Keratinocyte (primary cell): Measurements from ENCODE around the gene MGAM2. TPM values are rescaled to one million over a fixed set of nuclear protein-coding genes. Genes with fewer than 3 reads are reported as not detected.

Source experiments
- DNase-seq: peaks from one replicate; pipeline ENCODE4 v3.0.0-alpha.2; 2011; ENCODE audit warnings: low read depth, missing footprints, low spot score
- FAIRE-seq: peaks from 2 replicates; lab custom pipeline; 2011; peaks lifted over from hg19 to GRCh38; lab: Jason Lieb, UNC
- H2AFZ ChIP-seq: 2 replicates; pipeline ENCODE4 v1.6.0; 2012; ENCODE audit warnings: low read length, control low read depth, inconsistent platforms; ENCODE audit not compliant: control insufficient read depth
- H3K27ac ChIP-seq: 2 replicates; pipeline ENCODE4 v1.5.1; 2011; ENCODE audit warnings: low read length; ENCODE audit not compliant: control insufficient read depth, insufficient read depth
- H3K27me3 ChIP-seq: 3 replicates; pipeline ENCODE4 v1.6.0; 2011; ENCODE audit warnings: low read length; ENCODE audit not compliant: control insufficient read depth, insufficient read depth; ENCODE audit errors: extremely low read depth
- H3K36me3 ChIP-seq, 2 experiments: 2 replicates in 1 of 2; 3 replicates in 1 of 2; pipeline ENCODE4 v1.5.1; 2011; ENCODE audit warnings: low read length in 2 of 2, mild to moderate bottlenecking in 1 of 2; ENCODE audit not compliant: control insufficient read depth in 2 of 2, insufficient read depth in 2 of 2; ENCODE audit errors: extremely low read depth in 1 of 2
- H3K4me1 ChIP-seq: 3 replicates; pipeline ENCODE4 v1.5.1; 2011; ENCODE audit warnings: low read length; ENCODE audit not compliant: control insufficient read depth, insufficient read depth; ENCODE audit errors: extremely low read depth
- H3K4me2 ChIP-seq: 3 replicates; pipeline ENCODE4 v1.6.0; 2011; ENCODE audit warnings: low read depth, low read length; ENCODE audit not compliant: control insufficient read depth, insufficient read depth; ENCODE audit errors: extremely low read depth
- H3K4me3 ChIP-seq, 3 experiments: fragments of 200-600 bp in 1 of 3; sonication (generic) in 1 of 3; 2 replicates in 2 of 3; 3 replicates in 1 of 3; pipeline ENCODE4 v1.5.1; 2011 to 2016; ENCODE audit warnings: low read length in 3 of 3, mild to moderate bottlenecking in 3 of 3, control low read depth in 2 of 3, inconsistent platforms in 1 of 3, low read depth in 1 of 3, mixed read lengths in 1 of 3, mixed run types in 1 of 3, moderate library complexity in 1 of 3; ENCODE audit not compliant: control insufficient read depth in 2 of 3, insufficient read depth in 2 of 3; ENCODE audit errors: extremely low read depth in 1 of 3
- H3K79me2 ChIP-seq: 2 replicates; pipeline ENCODE4 v1.6.0; 2012; ENCODE audit warnings: low read length; ENCODE audit not compliant: control insufficient read depth, insufficient read depth
- H3K9ac ChIP-seq: 3 replicates; pipeline ENCODE4 v1.6.0; 2011; ENCODE audit warnings: low read length; ENCODE audit not compliant: control insufficient read depth, insufficient read depth; ENCODE audit errors: extremely low read depth
- H3K9me1 ChIP-seq: 3 replicates; pipeline ENCODE4 v1.6.0; 2011; ENCODE audit warnings: low read length; ENCODE audit not compliant: control insufficient read depth, insufficient read depth; ENCODE audit errors: extremely low read depth
- H3K9me3 ChIP-seq: 2 replicates; pipeline ENCODE4 v1.5.1; 2012; ENCODE audit warnings: low read depth, low read length; ENCODE audit not compliant: control insufficient read depth
- H4K20me1 ChIP-seq: 3 replicates; pipeline ENCODE4 v1.6.0; 2011; ENCODE audit warnings: low read length; ENCODE audit not compliant: control insufficient read depth, insufficient read depth; ENCODE audit errors: extremely low read depth
- CTCF ChIP-seq, 3 experiments: IDR thresholded peaks in 1 of 3; conservative IDR thresholded peaks in 1 of 3; optimal IDR thresholded peaks in 1 of 3; 2 replicates in 2 of 3; 3 replicates in 1 of 3; pipeline versions ENCODE3 to v1.5.1; 2011; ENCODE audit warnings: low read length in 3 of 3, mild to moderate bottlenecking in 3 of 3, moderate library complexity in 2 of 3, control low read depth in 1 of 3, inconsistent platforms in 1 of 3; ENCODE audit not compliant: insufficient read depth in 2 of 3; ENCODE audit errors: extremely low read depth in 1 of 3
- EZH2 ChIP-seq: IDR thresholded peaks from one replicate; pipeline ENCODE4 v1.6.1; 2012; ENCODE audit warnings: inconsistent platforms, mild to moderate bottlenecking, low read length, moderate library complexity
- dilution Hi-C: fragments of 300-500 bp; cut with MboI; formaldehyde crosslinking; loops from one replicate; pipeline ENCODE4 v1.7.0; 2020; ENCODE audit warnings: low sequenced_read_pairs; ENCODE audit not compliant: extremely low pct_ligation_motif_present
- polyA plus RNA-seq, 5 experiments: library from polyadenylated mRNA; depleted of rRNA in 3 of 5; stranded (reverse) in 3 of 5; stranded (forward) in 1 of 5; unstranded in 1 of 5; fragments of >200 nt; gene quantifications; 1 replicate in 1 of 5; 2 replicates in 3 of 5; 3 replicates in 1 of 5; pipeline versions ENCODE4 v1.2.1 to v1.2.3, GENCODE V29; 2011 to 2012; ENCODE audit warnings: missing spikeins in 2 of 5, low read depth in 1 of 5, low replicate concordance in 1 of 5

The MGAM2 gene
- polyA plus RNA-seq, 1 donor (not counting 4 experiments of a cell fraction or from before 2014, with no cell fraction given): 0.04 TPM

DNA sequence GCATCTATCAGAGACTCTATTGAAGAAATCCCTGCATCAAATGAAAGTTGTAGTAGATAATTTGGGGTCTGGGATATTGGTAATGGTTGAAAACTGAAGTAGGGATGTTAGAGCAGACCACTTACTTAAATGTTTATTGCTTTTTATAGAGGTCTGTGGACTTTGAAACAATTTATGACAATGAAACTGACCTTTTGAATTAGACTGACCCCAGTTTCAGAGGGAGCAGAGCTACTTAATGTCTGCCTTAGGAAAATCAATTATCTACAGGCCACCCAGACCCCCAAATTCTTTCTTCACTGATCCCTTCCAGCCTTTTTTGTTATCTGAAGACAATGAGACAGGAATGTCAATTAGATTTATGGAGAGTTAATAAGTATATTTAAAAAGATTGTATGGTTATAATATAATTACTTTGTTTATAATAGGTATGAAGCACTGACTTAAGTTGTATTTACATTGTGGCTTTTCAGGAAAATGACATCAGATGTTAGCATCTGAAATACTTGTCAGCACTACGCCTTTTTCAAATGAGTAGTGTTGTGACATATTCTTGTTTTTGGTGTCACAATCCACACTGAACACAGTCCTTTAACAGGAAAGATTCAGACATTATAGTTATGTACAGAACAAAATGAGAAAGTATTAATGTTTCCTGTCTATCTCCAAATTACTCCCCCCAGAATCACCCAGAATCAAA lies 13.9 kb downstream of the MGAM2 start:
- no peaks in the 10 kb centered on the region for H3K27me3 ChIP-seq
- FAIRE-seq (no peak), DNase-seq (no peak)
- no peaks in the 10 kb centered on the region for H3K36me3 ChIP-seq
- no peaks in the 10 kb centered on the region for H3K9me3 ChIP-seq
- dilution Hi-C loops: no loop called here
- no peak overlapping the region for H3K4me3 ChIP-seq
- TF ChIP-seq EZH2 (no peak), CTCF (optimal IDR thresholded peaks at IDR 0.05 in 1 of 3, IDR thresholded peaks at IDR 0.05 in 1 of 3, conservative IDR thresholded peaks at IDR 0.05 in 1 of 3; ENCODE audit: extremely low read depth in 1 of 3, insufficient read depth in 2 of 3, low read length in 3 of 3) (no peak)
- H2AFZ ChIP-seq: no peak overlapping the region
- H3K9me1 ChIP-seq: no peaks in the 10 kb centered on the region
- H3K27ac ChIP-seq: no peak overlapping the region
- H3K79me2 ChIP-seq: no peaks in the 10 kb centered on the region
- H4K20me1 ChIP-seq: no peaks in the 10 kb centered on the region
- no peaks in the 10 kb centered on the region for H3K4me1 ChIP-seq
- H3K9ac ChIP-seq: no peak overlapping the region
- no peak overlapping the region for H3K4me2 ChIP-seq

DNA sequence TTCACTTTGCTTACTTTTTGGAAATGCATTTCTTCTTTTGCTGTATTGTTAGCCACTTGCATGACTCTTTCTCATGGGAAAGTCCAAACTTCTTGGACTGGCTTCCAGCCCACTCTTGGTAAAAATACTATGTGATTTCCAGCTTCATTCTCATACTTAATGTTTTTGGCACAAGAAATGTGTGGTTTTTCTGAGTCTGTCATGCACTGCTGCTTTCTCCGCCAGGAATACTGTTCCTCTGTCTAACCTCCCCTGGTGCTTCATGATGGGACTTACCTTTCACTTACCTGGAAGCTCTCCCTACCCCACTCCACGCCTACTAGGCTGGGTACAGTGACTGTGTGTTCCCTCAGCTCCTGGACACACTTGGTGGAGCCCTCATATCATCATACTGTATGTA lies 18.7 kb downstream of the MGAM2 start:
- Histone ChIP-seq H3K4me3 (no peak overlapping the region), H2AFZ (no peak overlapping the region), H3K27me3 (no peaks in the 10 kb centered on the region), H3K4me2 (no peak overlapping the region), H3K4me1 (no peaks in the 10 kb centered on the region), H4K20me1 (no peaks in the 10 kb centered on the region), H3K27ac (no peak overlapping the region), H3K9ac (no peak overlapping the region), H3K9me1 (no peaks in the 10 kb centered on the region), H3K36me3 (no peaks in the 10 kb centered on the region), H3K79me2 (no peaks in the 10 kb centered on the region), H3K9me3 (no peaks in the 10 kb centered on the region)
- TF ChIP-seq CTCF (optimal IDR thresholded peaks at IDR 0.05 in 1 of 3, IDR thresholded peaks at IDR 0.05 in 1 of 3, conservative IDR thresholded peaks at IDR 0.05 in 1 of 3; ENCODE audit: extremely low read depth in 1 of 3, insufficient read depth in 2 of 3, low read length in 3 of 3): no peak
- no peak for TF ChIP-seq EZH2
- dilution Hi-C loops: no loop called here
- DNase-seq: no peak
- FAIRE-seq: no peak
